RKO (cell line): ENCODE results near the gene HOXA3.
A peak's percentile ranks its signal among the peaks of the same experiment; 100 is the strongest.

ENCODE experiments used
- DNase-seq: peaks from one replicate; pipeline ENCODE4 v3.0.0-alpha.2; 2016; ENCODE audit warnings: low spot score

Gene HOXA3

GRCh38 chr7:27178366-27178765, 26.0 kb upstream of the HOXA3 start:
- peak; percentile 64 for DNase-seq

- DNase-seq, result no peak
Measured at GRCh38 chr7:27177795-27178320, 25.5 kb upstream of the HOXA3 start.

GRCh38 chr7:27176962-27177794, 24.8 kb upstream of the HOXA3 start:
- no peak for DNase-seq

- no peak for DNase-seq
Measured at GRCh38 chr7:27176524-27176845, 24.1 kb upstream of the HOXA3 start.

- no peak for DNase-seq
Measured at GRCh38 chr7:27175626-27176523, 23.5 kb upstream of the HOXA3 start.

- no peak for DNase-seq
Measured at GRCh38 chr7:27174874-27175625, 22.7 kb upstream of the HOXA3 start.

- no peak for DNase-seq
Measured at GRCh38 chr7:27173956-27174873, 21.8 kb upstream of the HOXA3 start, which contains the start of gene HOXA10. Gene HOXA10, minus strand, starts transcription at chr7:27174320. Its CDS starts 14 bp downstream, at chr7:27174306.

GRCh38 chr7:27173511-27173955, 21.1 kb upstream of the HOXA3 start:
- peak; percentile 54 for DNase-seq

- DNase-seq, result peak; percentile 69
Measured at GRCh38 chr7:27172823-27173510, 20.6 kb upstream of the HOXA3 start.

GRCh38 chr7:27172315-27172774, 20.0 kb upstream of the HOXA3 start:
- DNase-seq, result peak; percentile 70

- peak; percentile 69 for DNase-seq
Measured at GRCh38 chr7:27171637-27172314, 19.4 kb upstream of the HOXA3 start.

GRCh38 chr7:27171325-27171636, 18.9 kb upstream of the HOXA3 start:
- DNase-seq, result peak; percentile 71

- peak; percentile 42 for DNase-seq
Measured at GRCh38 chr7:27170426-27171324, 18.3 kb upstream of the HOXA3 start.

GRCh38 chr7:27169658-27170425, 17.5 kb upstream of the HOXA3 start:
- peak; percentile 74 for DNase-seq

GRCh38 chr7:27168265-27168947, 16.0 kb upstream of the HOXA3 start:
- peak; percentile 76 for DNase-seq

- peak; percentile 72 for DNase-seq
Measured at GRCh38 chr7:27167916-27168264, 15.5 kb upstream of the HOXA3 start.
